Prostate gland (tissue), 2 donors: ENCODE results near the gene WDR55. TPM values are rescaled to one million over a fixed set of nuclear protein-coding genes. Genes with fewer than 3 reads are reported as not detected.
A peak's percentile ranks its signal among the peaks of the same experiment; 100 is the strongest.

ENCODE experiments used
- DNase-seq: peaks from one replicate; pipeline ENCODE4 v3.0.0-alpha.2; 2019; ENCODE audit warnings: low spot score
- H3K27ac ChIP-seq, 2 donors: fragments of 200-600 bp; sonication (generic); 2 replicates each; pipeline ENCODE4 v1.5.1; 2017 to 2019
- H3K27me3 ChIP-seq: fragments of 200-600 bp; sonication (generic); replicated peaks from 2 replicates; pipeline ENCODE4 v1.5.1; 2019; ENCODE audit not compliant: insufficient read depth
- H3K36me3 ChIP-seq, 2 donors: fragments of 200-600 bp; sonication (generic); 1 replicate in 1 of 2; 2 replicates in 1 of 2; pipeline versions ENCODE4 v1.5.1 to v1.8.1; 2017 to 2019
- H3K4me1 ChIP-seq: fragments of 200-600 bp; sonication (generic); replicated peaks from 2 replicates; pipeline ENCODE4 v1.5.1; 2019
- H3K4me3 ChIP-seq, 2 donors: fragments of 200-600 bp; sonication (generic); 2 replicates each; pipeline ENCODE4 v1.5.1; 2017 to 2019
- H3K9me3 ChIP-seq: fragments of 200-600 bp; sonication (generic); 2 replicates; pipeline ENCODE4 v1.5.1; 2017
- POLR2A ChIP-seq: fragments of 450-650 bp; IDR thresholded peaks from one replicate; pipeline ENCODE4 v1.6.1; 2016; ENCODE audit warnings: antibody characterized with exemption, mild to moderate bottlenecking
- POLR2AphosphoS5 ChIP-seq: sonication (generic); formaldehyde crosslinking; IDR thresholded peaks from one replicate; pipeline ENCODE4 v1.6.1; 2017; ENCODE audit warnings: antibody characterized with exemption
- WGBS: methylation state at CpG from one replicate; pipeline ENCODE4 v1.1.5; 2018; 5-methylcytosine and 5-hydroxymethylcytosine counted together
- intact Hi-C: fragments of 100-400 bp; cut with DNase I; formaldehyde crosslinking; loops from one replicate; pipeline ENCODE4 v1.14.2; 2022
- total RNA-seq, 2 donors: library from RNA; depleted of rRNA; stranded (reverse); fragments of >200 nt; gene quantifications; one replicate each; pipeline ENCODE4 v1.1.0, GENCODE V29; 2016
- TF ChIP-seq, protein P1 (sequence below), 4 experiments: fragments of 200-600 bp in 2 of 4; fragments of 450-650 bp in 2 of 4; sonication (generic) in 2 of 4; IDR thresholded peaks; 1 replicate in 3 of 4; 2 replicates in 1 of 4; pipeline ENCODE4 v1.5.1; 2016 to 2019; ENCODE audit warnings: antibody characterized with exemption in 4 of 4, mild to moderate bottlenecking in 2 of 4, moderate library complexity in 2 of 4

WDR55 gene
- total RNA-seq, 2 donors from 2014 or later: 23.2 to 26.2 TPM

GRCh38 chr5:140630292-140631035 is 34.2 kb upstream of the WDR55 start:
- 64% methylated on average over 2 of the region's 2 CpGs for WGBS
- TF ChIP-seq POLR2AphosphoS5: no peak
- Histone ChIP-seq H3K4me1 (no peaks in the 10 kb centered on the region), H3K9me3 (no peaks in the 10 kb centered on the region), H3K4me3 (no peak overlapping the region), H3K27me3 (no peaks in the 10 kb centered on the region), H3K36me3 (no peaks in the 10 kb centered on the region), H3K27ac (no peak overlapping the region)
- DNase-seq: no peak
- intact Hi-C loops: loop anchor here (10.0 kb wide), 1 partner anchor 256 kb away; no protein-coding TSS in a partner anchor

GRCh38 chr5:140631036-140631417 is 33.7 kb upstream of the WDR55 start:
- WGBS: 95% methylated on average over 4 of the region's 4 CpGs
- no peaks in the 10 kb centered on the region for H3K9me3 ChIP-seq
- H3K4me3 ChIP-seq: no peak overlapping the region
- H3K27me3 ChIP-seq: no peaks in the 10 kb centered on the region
- intact Hi-C loops: loop anchor here (10.0 kb wide), 1 partner anchor 256 kb away; no protein-coding TSS in a partner anchor
- H3K4me1 ChIP-seq: no peaks in the 10 kb centered on the region
- no peak for TF ChIP-seq POLR2AphosphoS5
- H3K36me3 ChIP-seq: no peaks in the 10 kb centered on the region
- no peak overlapping the region for H3K27ac ChIP-seq
- no peak for DNase-seq

DNA sequence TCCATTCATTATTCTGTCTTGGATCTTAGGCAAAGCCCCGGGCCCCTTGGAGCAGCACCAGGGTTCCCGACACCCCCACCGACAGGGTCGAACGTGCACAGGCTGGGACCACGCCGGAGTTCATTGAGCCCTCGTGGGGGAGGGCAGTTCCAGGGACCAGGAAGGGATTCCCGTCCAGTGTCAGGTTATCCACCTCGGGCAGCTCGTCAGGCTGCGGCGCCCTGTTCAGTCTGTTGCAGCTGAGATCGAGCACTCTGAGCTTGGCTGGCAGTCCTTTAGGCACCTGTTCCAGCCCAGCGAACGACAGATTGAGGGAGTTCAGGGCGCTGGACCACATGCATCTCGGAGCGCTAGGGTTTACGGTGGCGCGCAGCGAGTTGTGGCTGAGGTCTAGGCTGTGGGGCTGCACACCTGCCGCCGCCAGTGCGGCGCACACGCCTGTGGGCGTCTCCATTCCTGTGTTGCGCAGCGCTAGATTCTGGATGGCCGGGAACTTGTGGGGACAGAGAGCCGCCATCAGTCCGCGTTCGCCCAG is 32.8 kb upstream of the WDR55 start:
- DNase-seq: no peak
- no peak for TF ChIP-seq POLR2AphosphoS5
- no peak for TF ChIP-seq POLR2A
- TF ChIP-seq, protein P1, sequence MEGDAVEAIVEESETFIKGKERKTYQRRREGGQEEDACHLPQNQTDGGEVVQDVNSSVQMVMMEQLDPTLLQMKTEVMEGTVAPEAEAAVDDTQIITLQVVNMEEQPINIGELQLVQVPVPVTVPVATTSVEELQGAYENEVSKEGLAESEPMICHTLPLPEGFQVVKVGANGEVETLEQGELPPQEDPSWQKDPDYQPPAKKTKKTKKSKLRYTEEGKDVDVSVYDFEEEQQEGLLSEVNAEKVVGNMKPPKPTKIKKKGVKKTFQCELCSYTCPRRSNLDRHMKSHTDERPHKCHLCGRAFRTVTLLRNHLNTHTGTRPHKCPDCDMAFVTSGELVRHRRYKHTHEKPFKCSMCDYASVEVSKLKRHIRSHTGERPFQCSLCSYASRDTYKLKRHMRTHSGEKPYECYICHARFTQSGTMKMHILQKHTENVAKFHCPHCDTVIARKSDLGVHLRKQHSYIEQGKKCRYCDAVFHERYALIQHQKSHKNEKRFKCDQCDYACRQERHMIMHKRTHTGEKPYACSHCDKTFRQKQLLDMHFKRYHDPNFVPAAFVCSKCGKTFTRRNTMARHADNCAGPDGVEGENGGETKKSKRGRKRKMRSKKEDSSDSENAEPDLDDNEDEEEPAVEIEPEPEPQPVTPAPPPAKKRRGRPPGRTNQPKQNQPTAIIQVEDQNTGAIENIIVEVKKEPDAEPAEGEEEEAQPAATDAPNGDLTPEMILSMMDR (IDR thresholded peaks at IDR 0.05): no peak
- 7% methylated on average over 33 of the region's 36 CpGs for WGBS
- H3K4me1 ChIP-seq: no peaks in the 10 kb centered on the region
- H3K9me3 ChIP-seq: no peaks in the 10 kb centered on the region
- peak overlapping the region; percentile 38 to 43 for H3K4me3 ChIP-seq
- H3K27me3 ChIP-seq: no peaks in the 10 kb centered on the region
- H3K36me3 ChIP-seq: no peaks in the 10 kb centered on the region
- intact Hi-C loops: loop anchor here (10.0 kb wide), 1 partner anchor 257 kb away; no protein-coding TSS in a partner anchor
- peak overlapping the region; percentile 55 to 61 for H3K27ac ChIP-seq

GRCh38 chr5:140632366-140633020 is 32.2 kb upstream of the WDR55 start:
- Histone ChIP-seq H3K36me3 (no peaks in the 10 kb centered on the region), H3K9me3 (no peaks in the 10 kb centered on the region), H3K4me3 (peak overlapping the region; percentile 38 to 43), H3K4me1 (no peaks in the 10 kb centered on the region), H3K27ac (peak overlapping the region; percentile 55 to 61), H3K27me3 (no peaks in the 10 kb centered on the region)
- peak; percentile 48 for DNase-seq
- under 1% methylated on average over 46 of the region's 51 CpGs for WGBS
- intact Hi-C loops: loop anchor here (10.0 kb wide), 1 partner anchor 258 kb away; no protein-coding TSS in a partner anchor
- TF ChIP-seq, protein P1 (IDR thresholded peaks at IDR 0.05): no peak
- TF ChIP-seq POLR2A: no peak
- no peak for TF ChIP-seq POLR2AphosphoS5

- Histone ChIP-seq H3K9me3 (no peaks in the 10 kb centered on the region), H3K4me1 (no peaks in the 10 kb centered on the region), H3K27ac (peak within 1 kb of the TSS; percentile 55 to 61), H3K4me3 (peak within 1 kb of the TSS; percentile 38 to 43), H3K27me3 (no peaks in the 10 kb centered on the region), H3K36me3 (no peaks in the 10 kb centered on the region)
- TF ChIP-seq POLR2A: no peak
- TF ChIP-seq, protein P1 (IDR thresholded peaks at IDR 0.05): peak in 1 of 4 experiments; percentile 4
- 14% methylated on average over 16 of the region's 16 CpGs for WGBS
- peak; percentile 29 for DNase-seq
- intact Hi-C loops: loop anchor here (10.0 kb wide), 1 partner anchor 258 kb away; no protein-coding TSS in a partner anchor
Observed at GRCh38 chr5:140633021-140633471, 31.7 kb upstream of the WDR55 start, which contains the start of gene CD14. TSS of gene CD14 (minus strand) at chr5:140633175. CDS start at chr5:140633071, 104 bp downstream.
